ENCODE data around the gene TANC1.

TANC1 gene

GRCh38 chr2:159175927-159176326, 207.5 kb downstream of the TANC1 start:
- no peak for DNase-seq

GRCh38 chr2:159176555-159176954, 208.1 kb downstream of the TANC1 start:
- DNase-seq: no peak

GRCh38 chr2:159177357-159177756, 208.9 kb downstream of the TANC1 start:
- DNase-seq: no peak

GRCh38 chr2:159177957-159178356, 209.5 kb downstream of the TANC1 start:
- DNase-seq: no peak

- DNase-seq: no peak
These were observed 210.7 kb downstream of the TANC1 start for GRCh38 chr2:159179096-159179495.

GRCh38 chr2:159179696-159180095, 211.3 kb downstream of the TANC1 start:
- no peak for DNase-seq

GRCh38 chr2:159183346-159183745, 214.9 kb downstream of the TANC1 start:
- no peak for DNase-seq

GRCh38 chr2:159185401-159186130, 217.1 kb downstream of the TANC1 start:
- peak; percentile 32 for DNase-seq

- DNase-seq: no peak
These were observed 218.0 kb downstream of the TANC1 start for GRCh38 chr2:159186462-159186861.

- DNase-seq: no peak
These were observed 218.7 kb downstream of the TANC1 start for GRCh38 chr2:159187106-159187505.

- no peak for DNase-seq
These were observed 220.0 kb downstream of the TANC1 start for GRCh38 chr2:159188449-159188848.

GRCh38 chr2:159192371-159192918, 224.0 kb downstream of the TANC1 start:
- no peak for DNase-seq

GRCh38 chr2:159193791-159194190, 225.4 kb downstream of the TANC1 start:
- no peak for DNase-seq

- no peak for DNase-seq
These were observed 225.8 kb downstream of the TANC1 start for GRCh38 chr2:159194241-159194640.

- DNase-seq: no peak
These were observed 227.3 kb downstream of the TANC1 start for GRCh38 chr2:159195697-159196096.

- DNase-seq: no peak
These were observed 228.0 kb downstream of the TANC1 start for GRCh38 chr2:159196393-159196925.

- no peak for DNase-seq
These were observed 230.8 kb downstream of the TANC1 start for GRCh38 chr2:159199236-159199635.

GRCh38 chr2:159199761-159200465, 231.5 kb downstream of the TANC1 start:
- DNase-seq: no peak

- DNase-seq: no peak
These were observed 232.1 kb downstream of the TANC1 start for GRCh38 chr2:159200498-159200897.

- DNase-seq: peak; percentile 65
These were observed 233.1 kb downstream of the TANC1 start for GRCh38 chr2:159201360-159202063.

GRCh38 chr2:159202568-159203071, 234.2 kb downstream of the TANC1 start:
- no peak for DNase-seq

GRCh38 chr2:159204381-159205144, 236.1 kb downstream of the TANC1 start:
- DNase-seq: no peak
